H4 (cell line): ENCODE measurements around the gene CYTH4. TPM values are rescaled to one million over a fixed set of nuclear protein-coding genes. Genes with fewer than 3 reads are reported as not detected.

ENCODE experiments used
- DNase-seq: peaks from one replicate; pipeline ENCODE4 v3.0.0-alpha.2; 2015; ENCODE audit warnings: low spot score
- total RNA-seq: library from RNA; depleted of rRNA; stranded (reverse); fragments of >200 nt; shearing (Covaris generic); gene quantifications from 2 replicates; pipeline ENCODE4 v1.2.3, GENCODE V29; 2014

CYTH4 gene
- total RNA-seq, 1 experiment from 2014 or later, result 0.08 TPM

- no peak for DNase-seq
These were observed 47.2 kb downstream of the CYTH4 start for GRCh38 chr22:37329238-37330140.

- peak; percentile 80 for DNase-seq
These were observed 48.1 kb downstream of the CYTH4 start for GRCh38 chr22:37330200-37331033.

- DNase-seq, result no peak
These were observed 48.7 kb downstream of the CYTH4 start for GRCh38 chr22:37331034-37331428.

- no peak for DNase-seq
These were observed 49.7 kb downstream of the CYTH4 start for GRCh38 chr22:37331856-37332536.

- no peak for DNase-seq
These were observed 51.6 kb downstream of the CYTH4 start for GRCh38 chr22:37333724-37334460.

GRCh38 chr22:37334461-37334858, 52.2 kb downstream of the CYTH4 start:
- DNase-seq, result no peak

- DNase-seq, result no peak
These were observed 52.8 kb downstream of the CYTH4 start for GRCh38 chr22:37334859-37335805.

GRCh38 chr22:37335806-37336199, 53.5 kb downstream of the CYTH4 start:
- no peak for DNase-seq

- DNase-seq, result no peak
These were observed 54.3 kb downstream of the CYTH4 start for GRCh38 chr22:37336579-37336978.

GRCh38 chr22:37337204-37337943, 55.1 kb downstream of the CYTH4 start:
- no peak for DNase-seq

- no peak for DNase-seq
These were observed 56.4 kb downstream of the CYTH4 start for GRCh38 chr22:37338539-37339246.

GRCh38 chr22:37340331-37341262, 58.3 kb downstream of the CYTH4 start:
- no peak for DNase-seq

GRCh38 chr22:37342065-37342464, 59.8 kb downstream of the CYTH4 start:
- DNase-seq, result no peak

GRCh38 chr22:37343348-37343747, 61.0 kb downstream of the CYTH4 start:
- DNase-seq, result no peak

GRCh38 chr22:37343863-37344734, 61.8 kb downstream of the CYTH4 start:
- no peak for DNase-seq

GRCh38 chr22:37344735-37345449, 62.6 kb downstream of the CYTH4 start:
- no peak for DNase-seq
